ENCODE results near the gene LPIN1. TPM values are rescaled to one million over a fixed set of nuclear protein-coding genes. Genes with fewer than 3 reads are reported as not detected.

Gene LPIN1
- total RNA-seq, 4 donors from 2014 or later = 55.2 to 77.0 (median 72.8) TPM

GRCh38 chr2:11808016-11808400, 61.6 kb downstream of the LPIN1 start:
- DNase-seq (ENCODE audit: extremely low spot score) = no peak
- H3K4me3 ChIP-seq = no peak overlapping the region
- H3K9me3 ChIP-seq = no peaks in the 10 kb centered on the region
- H3K36me3 ChIP-seq = peaks cover 33 to 93% (median 72%) of the 10 kb centered on the region in 4 donors
- no peaks in the 10 kb centered on the region for H3K27me3 ChIP-seq
- TF ChIP-seq POLR2A (IDR thresholded peaks at IDR 0.05; ENCODE audit: low read depth) = no peak
- TF ChIP-seq, protein P1, sequence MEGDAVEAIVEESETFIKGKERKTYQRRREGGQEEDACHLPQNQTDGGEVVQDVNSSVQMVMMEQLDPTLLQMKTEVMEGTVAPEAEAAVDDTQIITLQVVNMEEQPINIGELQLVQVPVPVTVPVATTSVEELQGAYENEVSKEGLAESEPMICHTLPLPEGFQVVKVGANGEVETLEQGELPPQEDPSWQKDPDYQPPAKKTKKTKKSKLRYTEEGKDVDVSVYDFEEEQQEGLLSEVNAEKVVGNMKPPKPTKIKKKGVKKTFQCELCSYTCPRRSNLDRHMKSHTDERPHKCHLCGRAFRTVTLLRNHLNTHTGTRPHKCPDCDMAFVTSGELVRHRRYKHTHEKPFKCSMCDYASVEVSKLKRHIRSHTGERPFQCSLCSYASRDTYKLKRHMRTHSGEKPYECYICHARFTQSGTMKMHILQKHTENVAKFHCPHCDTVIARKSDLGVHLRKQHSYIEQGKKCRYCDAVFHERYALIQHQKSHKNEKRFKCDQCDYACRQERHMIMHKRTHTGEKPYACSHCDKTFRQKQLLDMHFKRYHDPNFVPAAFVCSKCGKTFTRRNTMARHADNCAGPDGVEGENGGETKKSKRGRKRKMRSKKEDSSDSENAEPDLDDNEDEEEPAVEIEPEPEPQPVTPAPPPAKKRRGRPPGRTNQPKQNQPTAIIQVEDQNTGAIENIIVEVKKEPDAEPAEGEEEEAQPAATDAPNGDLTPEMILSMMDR (IDR thresholded peaks at IDR 0.05) = no peak
- no peak for TF ChIP-seq EP300 (IDR thresholded peaks at IDR 0.05)
- TF ChIP-seq POLR2AphosphoS5 (IDR thresholded peaks at IDR 0.05) = no peak
- intact Hi-C loops (cut with DNase I) = no loop called here
- 95% methylated on average over 8 of the region's 8 CpGs for WGBS
- H3K27ac ChIP-seq (replicated peaks in 1 of 4) = no peak overlapping the region
- peaks cover 0 to 12% (median 8%) of the 10 kb centered on the region in 4 donors for H3K4me1 ChIP-seq

GRCh38 chr2:11809586-11810236, 63.3 kb downstream of the LPIN1 start:
- no peaks in the 10 kb centered on the region for H3K9me3 ChIP-seq
- DNase-seq (ENCODE audit: extremely low spot score) = no peak
- H3K4me1 ChIP-seq = peaks cover 0 to 12% (median 8%) of the 10 kb centered on the region in 4 donors
- 96% methylated on average over 10 of the region's 12 CpGs for WGBS
- intact Hi-C loops (cut with DNase I) = no loop called here
- no peaks in the 10 kb centered on the region for H3K27me3 ChIP-seq
- H3K36me3 ChIP-seq = peaks cover 21 to 91% (median 64%) of the 10 kb centered on the region in 4 donors
- no peak overlapping the region for H3K4me3 ChIP-seq
- H3K27ac ChIP-seq (replicated peaks in 1 of 4) = no peak overlapping the region
- TF ChIP-seq POLR2AphosphoS5 (IDR thresholded peaks at IDR 0.05) (no peak), POLR2A (IDR thresholded peaks at IDR 0.05; ENCODE audit: low read depth) (no peak), EP300 (IDR thresholded peaks at IDR 0.05) (no peak)
- TF ChIP-seq, protein P1 (IDR thresholded peaks at IDR 0.05) = no peak

GRCh38 chr2:11810237-11810977, 64.0 kb downstream of the LPIN1 start:
- H3K27ac ChIP-seq (replicated peaks in 1 of 4) = no peak overlapping the region
- H3K4me3 ChIP-seq = no peak overlapping the region
- no peaks in the 10 kb centered on the region for H3K9me3 ChIP-seq
- H3K4me1 ChIP-seq = peaks cover 0 to 12% (median 8%) of the 10 kb centered on the region in 4 donors
- no peaks in the 10 kb centered on the region for H3K27me3 ChIP-seq
- 95% methylated on average over 12 of the region's 12 CpGs for WGBS
- no peak for DNase-seq (ENCODE audit: extremely low spot score)
- H3K36me3 ChIP-seq = peaks cover 21 to 91% (median 64%) of the 10 kb centered on the region in 4 donors
- TF ChIP-seq, protein P1 (IDR thresholded peaks at IDR 0.05) = no peak
- TF ChIP-seq POLR2A (IDR thresholded peaks at IDR 0.05; ENCODE audit: low read depth) = no peak
- TF ChIP-seq EP300 (IDR thresholded peaks at IDR 0.05) = no peak
- TF ChIP-seq POLR2AphosphoS5 (IDR thresholded peaks at IDR 0.05) = no peak
- intact Hi-C loops (cut with DNase I) = no loop called here

DNA sequence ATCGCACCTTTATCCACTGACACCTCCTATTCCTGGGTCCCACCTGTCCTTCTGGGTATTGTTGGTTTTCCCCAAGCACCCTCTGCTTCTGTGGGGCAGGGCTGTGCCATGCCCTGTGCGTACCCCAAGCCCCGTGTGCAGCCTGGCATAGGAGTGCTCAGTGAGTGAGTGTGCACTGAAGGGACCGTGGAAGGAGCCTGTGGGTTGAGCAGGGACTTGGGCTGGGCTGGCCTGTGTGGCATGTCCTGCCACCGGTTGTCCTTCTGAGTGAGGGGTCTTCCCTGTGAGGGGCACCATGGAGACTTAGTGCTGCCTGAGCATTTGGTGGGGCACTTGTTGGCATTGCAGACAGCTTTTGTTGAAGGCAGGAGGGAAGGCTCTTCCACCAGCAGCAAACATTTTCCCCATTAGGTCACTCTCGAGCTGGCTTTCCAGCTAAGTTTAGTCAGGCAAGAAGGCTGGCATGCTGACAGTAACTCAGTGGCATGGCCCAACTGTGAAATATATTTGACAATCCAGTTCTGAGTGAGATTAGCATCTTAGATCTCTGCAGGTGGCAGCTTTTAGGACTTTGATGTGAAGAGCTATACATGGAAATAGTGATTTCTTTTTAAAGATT, 64.7 kb downstream of the LPIN1 start:
- H3K4me3 ChIP-seq = no peak overlapping the region
- no peak for DNase-seq (ENCODE audit: extremely low spot score)
- no peak overlapping the region for H3K27ac ChIP-seq (replicated peaks in 1 of 4)
- TF ChIP-seq POLR2A (IDR thresholded peaks at IDR 0.05; ENCODE audit: low read depth) = no peak
- TF ChIP-seq POLR2AphosphoS5 (IDR thresholded peaks at IDR 0.05) = no peak
- no peak for TF ChIP-seq EP300 (IDR thresholded peaks at IDR 0.05)
- TF ChIP-seq, protein P1 (IDR thresholded peaks at IDR 0.05) = no peak
- no peaks in the 10 kb centered on the region for H3K27me3 ChIP-seq
- H3K36me3 ChIP-seq = peaks cover 21 to 91% (median 64%) of the 10 kb centered on the region in 4 donors
- 86% methylated on average over 6 of the region's 6 CpGs for WGBS
- intact Hi-C loops (cut with DNase I) = no loop called here
- H3K4me1 ChIP-seq = peaks cover 0 to 12% (median 8%) of the 10 kb centered on the region in 4 donors
- no peaks in the 10 kb centered on the region for H3K9me3 ChIP-seq

Measured in esophagus muscularis mucosa (tissue), 4 donors.